T-helper 17 cell (primary cell): ENCODE measurements around the gene LMBRD1. TPM values are rescaled to one million over a fixed set of nuclear protein-coding genes. Genes with fewer than 3 reads are reported as not detected.
"Not testable (repeated sequence)": the region's sequence is repeated elsewhere in the genome, so short reads cannot be mapped to it uniquely, and the experiment has no call there.

Source experiments
- ATAC-seq: fragments of 150-1000 bp; cut with Tn5 transposase; 2 replicates; pipeline ENCODE4 v1.10.0; 2021; ENCODE audit warnings: mild to moderate bottlenecking, moderate library complexity
- DNase-seq, 3 donors: peaks; one replicate each; pipeline versions ENCODE4 v3.0.0 to v3.0.0-alpha.2; 2020 to 2021
- H3K9me3 ChIP-seq: one replicate; pipeline ENCODE4 v1.7.0; 2013; ENCODE audit warnings: low read length, mild to moderate bottlenecking; ENCODE audit not compliant: control insufficient read depth, poor library complexity, severe bottlenecking
- H3K27ac Mint-ChIP-seq: one replicate; pipeline ENCODE4 v1.8.0; 2022; ENCODE audit warnings: mild to moderate bottlenecking, moderate library complexity, mixed read lengths
- H3K27me3 Mint-ChIP-seq: one replicate; pipeline ENCODE4 v1.8.0; 2022; ENCODE audit warnings: mixed read lengths
- H3K36me3 Mint-ChIP-seq: one replicate; pipeline ENCODE4 v1.8.0; 2022; ENCODE audit warnings: low read depth, mixed read lengths
- H3K4me1 Mint-ChIP-seq: one replicate; pipeline ENCODE4 v1.8.0; 2022; ENCODE audit warnings: mild to moderate bottlenecking, mixed read lengths
- H3K4me3 Mint-ChIP-seq: one replicate; pipeline ENCODE4 v1.8.0; 2022; ENCODE audit warnings: mild to moderate bottlenecking, moderate library complexity, mixed read lengths
- total RNA-seq, 4 donors: library from RNA in 2 of 4; stranded (reverse) in 2 of 4; gene quantifications; one replicate each; pipeline ENCODE4 v1.2.3 and lab custom pipeline; 2022 to 2026

Gene LMBRD1
- total RNA-seq (10 to 100 TPM; 36.5 to 45.4 TPM), total RNA-seq (lab: John Stamatoyannopoulos, UW) (48.4 to 70.0 reads per million in 2 donors)

- peaks cover 38% of the 10 kb centered on the region for H3K4me1 Mint-ChIP-seq
- peaks cover 3% of the 10 kb centered on the region for H3K36me3 Mint-ChIP-seq
- no peaks in the 10 kb centered on the region for H3K27me3 Mint-ChIP-seq
Observed at GRCh38 chr6:69796642-69797390, at the start of gene LMBRD1. TSS of gene LMBRD1 (minus strand) at chr6:69797010. CDS start at chr6:69796881, 129 bp downstream.

GRCh38 chr6:69846312-69846711, 49.5 kb upstream of the LMBRD1 start:
- H3K9me3 ChIP-seq: no peaks in the 10 kb centered on the region
- H3K27ac Mint-ChIP-seq: no peak overlapping the region
- H3K4me3 Mint-ChIP-seq: no peak overlapping the region
- no peaks in the 10 kb centered on the region for H3K4me1 Mint-ChIP-seq
- ATAC-seq (no peak), DNase-seq (no peak)
- H3K36me3 Mint-ChIP-seq: no peaks in the 10 kb centered on the region
- peaks cover 33% of the 10 kb centered on the region for H3K27me3 Mint-ChIP-seq

More at GRCh38 chr6:69796642-69797390, at the start of gene LMBRD1:
- H3K9me3 ChIP-seq: no peaks in the 10 kb centered on the region
- DNase-seq (peak; percentile 99 to 100 (median 99)), ATAC-seq (peak; percentile 86)
- Mint-ChIP-seq H3K27ac (peak within 1 kb of the TSS; percentile 95), H3K4me3 (peak within 1 kb of the TSS; percentile 97)

- H3K9me3 ChIP-seq: no peaks in the 10 kb centered on the region
- Mint-ChIP-seq H3K4me1 (no peaks in the 10 kb centered on the region), H3K4me3 (no peak overlapping the region), H3K27me3 (peaks cover 33% of the 10 kb centered on the region), H3K36me3 (no peaks in the 10 kb centered on the region), H3K27ac (no peak overlapping the region)
- DNase-seq (no peak), ATAC-seq (no peak)
Observed at GRCh38 chr6:69843189-69843588, 46.4 kb upstream of the LMBRD1 start.

GRCh38 chr6:69841862-69842261, 45.1 kb upstream of the LMBRD1 start:
- ATAC-seq (no peak), DNase-seq (no peak)
- H3K27ac Mint-ChIP-seq: no peak overlapping the region
- H3K27me3 Mint-ChIP-seq: peaks cover 33% of the 10 kb centered on the region
- no peaks in the 10 kb centered on the region for H3K36me3 Mint-ChIP-seq
- H3K9me3 ChIP-seq: no peaks in the 10 kb centered on the region
- H3K4me3 Mint-ChIP-seq: no peak overlapping the region
- no peaks in the 10 kb centered on the region for H3K4me1 Mint-ChIP-seq

- no peak overlapping the region for H3K4me3 Mint-ChIP-seq
- DNase-seq (no peak), ATAC-seq (peak; percentile 79)
- H3K9me3 ChIP-seq: no peaks in the 10 kb centered on the region
- H3K36me3 Mint-ChIP-seq: no peaks in the 10 kb centered on the region
- peaks cover 15% of the 10 kb centered on the region for H3K27me3 Mint-ChIP-seq
- peaks cover 2% of the 10 kb centered on the region for H3K4me1 Mint-ChIP-seq
- H3K27ac Mint-ChIP-seq: no peak overlapping the region
Observed at GRCh38 chr6:69835414-69836179, 38.8 kb upstream of the LMBRD1 start.

GRCh38 chr6:69832558-69832957, 35.7 kb upstream of the LMBRD1 start:
- Mint-ChIP-seq H3K36me3 (no peaks in the 10 kb centered on the region), H3K27me3 (peaks cover 18% of the 10 kb centered on the region), H3K4me1 (peaks cover 2% of the 10 kb centered on the region), H3K4me3 (no peak overlapping the region), H3K27ac (no peak overlapping the region)
- no peaks in the 10 kb centered on the region for H3K9me3 ChIP-seq
- no peak for DNase-seq
- no peak for ATAC-seq

GRCh38 chr6:69827276-69827893, 30.6 kb upstream of the LMBRD1 start:
- Mint-ChIP-seq H3K36me3 (no peaks in the 10 kb centered on the region), H3K4me3 (no peak overlapping the region), H3K4me1 (no peaks in the 10 kb centered on the region), H3K27me3 (peaks cover 13% of the 10 kb centered on the region), H3K27ac (no peak overlapping the region)
- no peaks in the 10 kb centered on the region for H3K9me3 ChIP-seq
- DNase-seq (no peak), ATAC-seq (no peak)

GRCh38 chr6:69825904-69826303, 29.1 kb upstream of the LMBRD1 start:
- no peak for ATAC-seq

GRCh38 chr6:69824355-69824754, 27.5 kb upstream of the LMBRD1 start:
- not testable (repeated sequence) for H3K4me1 Mint-ChIP-seq, H3K36me3 Mint-ChIP-seq, H3K27me3 Mint-ChIP-seq, ATAC-seq, H3K4me3 Mint-ChIP-seq, DNase-seq, H3K27ac Mint-ChIP-seq, H3K9me3 ChIP-seq

More at GRCh38 chr6:69825904-69826303, 29.1 kb upstream of the LMBRD1 start:
- no peaks in the 10 kb centered on the region for H3K36me3 Mint-ChIP-seq
- H3K27me3 Mint-ChIP-seq: peaks cover 7% of the 10 kb centered on the region
- H3K4me3 Mint-ChIP-seq: no peak overlapping the region
- H3K9me3 ChIP-seq: no peaks in the 10 kb centered on the region
- H3K4me1 Mint-ChIP-seq: no peaks in the 10 kb centered on the region
- H3K27ac Mint-ChIP-seq: no peak overlapping the region
- DNase-seq: no peak

- DNase-seq (no peak), ATAC-seq (no peak)
- peaks cover 4% of the 10 kb centered on the region for H3K36me3 Mint-ChIP-seq
- H3K4me3 Mint-ChIP-seq: no peak overlapping the region
- no peaks in the 10 kb centered on the region for H3K27me3 Mint-ChIP-seq
- H3K27ac Mint-ChIP-seq: no peak overlapping the region
- no peaks in the 10 kb centered on the region for H3K9me3 ChIP-seq
- peaks cover 13% of the 10 kb centered on the region for H3K4me1 Mint-ChIP-seq
Observed at GRCh38 chr6:69820438-69820837, 23.6 kb upstream of the LMBRD1 start.

- no peaks in the 10 kb centered on the region for H3K9me3 ChIP-seq
- Mint-ChIP-seq H3K27ac (no peak overlapping the region), H3K36me3 (peaks cover 4% of the 10 kb centered on the region), H3K4me3 (no peak overlapping the region), H3K4me1 (peaks cover 17% of the 10 kb centered on the region), H3K27me3 (no peaks in the 10 kb centered on the region)
- ATAC-seq (no peak), DNase-seq (no peak)
Observed at GRCh38 chr6:69820018-69820417, 23.2 kb upstream of the LMBRD1 start.

- peaks cover 4% of the 10 kb centered on the region for H3K36me3 Mint-ChIP-seq
- no peak for ATAC-seq
- no peak overlapping the region for H3K4me3 Mint-ChIP-seq
- peaks cover 19% of the 10 kb centered on the region for H3K4me1 Mint-ChIP-seq
- DNase-seq: no peak
- no peaks in the 10 kb centered on the region for H3K9me3 ChIP-seq
- no peaks in the 10 kb centered on the region for H3K27me3 Mint-ChIP-seq
- H3K27ac Mint-ChIP-seq: no peak overlapping the region
Observed at GRCh38 chr6:69819138-69819537, 22.3 kb upstream of the LMBRD1 start.

- H3K27ac Mint-ChIP-seq: no peak overlapping the region
- no peak for ATAC-seq
- no peak for DNase-seq
- H3K9me3 ChIP-seq: no peaks in the 10 kb centered on the region
- H3K4me1 Mint-ChIP-seq: peaks cover 25% of the 10 kb centered on the region
- no peak overlapping the region for H3K4me3 Mint-ChIP-seq
- no peaks in the 10 kb centered on the region for H3K27me3 Mint-ChIP-seq
- peaks cover 4% of the 10 kb centered on the region for H3K36me3 Mint-ChIP-seq
Observed at GRCh38 chr6:69818223-69818930, 21.6 kb upstream of the LMBRD1 start.
